HUES6 (cell line): Measurements from ENCODE around the gene SAP30BP.
A peak's percentile ranks its signal among the peaks of the same experiment; 100 is the strongest.

Source experiments
- H3K27ac ChIP-seq: 2 replicates; pipeline ENCODE4 v1.7.0; 2013; ENCODE audit warnings: low read depth, mild to moderate bottlenecking, low read length, inconsistent platforms
- H3K27me3 ChIP-seq: 2 replicates; pipeline ENCODE4 v1.6.1; 2013; ENCODE audit warnings: low read length; ENCODE audit not compliant: control insufficient read depth, insufficient read depth
- H3K36me3 ChIP-seq: 2 replicates; pipeline ENCODE4 v1.6.1; 2013; ENCODE audit warnings: low read length; ENCODE audit not compliant: control insufficient read depth, insufficient read depth
- H3K4me1 ChIP-seq: 2 replicates; pipeline ENCODE4 v1.6.1; 2013; ENCODE audit warnings: low read length; ENCODE audit not compliant: control insufficient read depth, insufficient read depth
- H3K4me3 ChIP-seq: 2 replicates; pipeline ENCODE4 v1.5.1; 2013; ENCODE audit warnings: low read depth, low read length
- H3K9ac ChIP-seq: one replicate; pipeline ENCODE4 v1.6.1; 2013; ENCODE audit warnings: mild to moderate bottlenecking, low read length
- H3K9me3 ChIP-seq: 2 replicates; pipeline ENCODE4 v1.6.1; 2013; ENCODE audit warnings: low read depth, low read length; ENCODE audit not compliant: control insufficient read depth, insufficient read depth

The SAP30BP gene

DNA sequence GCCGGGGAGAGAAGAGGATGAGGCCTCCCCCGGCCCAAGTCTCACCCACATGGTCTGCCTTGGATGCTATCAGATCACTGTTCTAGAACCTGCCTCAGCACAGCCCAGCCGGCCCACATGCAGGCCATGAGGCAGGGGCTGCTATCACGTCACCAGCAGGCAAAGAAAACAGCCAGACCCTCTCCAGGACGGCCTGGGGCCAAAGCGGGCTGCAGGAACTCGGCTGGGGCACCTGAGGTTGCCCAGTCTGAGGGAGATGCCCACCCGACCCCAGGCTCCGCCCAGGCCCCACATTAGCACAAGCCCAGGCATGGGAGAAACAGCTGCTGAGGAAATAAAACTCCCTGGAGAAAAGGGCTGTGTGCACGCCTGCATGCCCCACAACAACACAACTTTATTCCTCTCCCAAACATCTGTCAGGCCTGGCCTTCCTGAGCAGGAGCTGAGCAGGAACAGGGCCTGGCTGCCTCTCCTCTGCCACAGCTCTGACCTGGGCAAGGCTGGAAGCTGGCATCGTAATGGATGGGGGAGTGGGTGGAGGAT lies 40.6 kb upstream of the SAP30BP start:
- no peaks in the 10 kb centered on the region for H3K27me3 ChIP-seq
- H3K4me1 ChIP-seq, result no peaks in the 10 kb centered on the region
- H3K9me3 ChIP-seq, result no peaks in the 10 kb centered on the region
- H3K36me3 ChIP-seq, result peaks cover 34% of the 10 kb centered on the region
- no peak overlapping the region for H3K4me3 ChIP-seq
- no peak overlapping the region for H3K27ac ChIP-seq
- H3K9ac ChIP-seq, result no peak overlapping the region

DNA sequence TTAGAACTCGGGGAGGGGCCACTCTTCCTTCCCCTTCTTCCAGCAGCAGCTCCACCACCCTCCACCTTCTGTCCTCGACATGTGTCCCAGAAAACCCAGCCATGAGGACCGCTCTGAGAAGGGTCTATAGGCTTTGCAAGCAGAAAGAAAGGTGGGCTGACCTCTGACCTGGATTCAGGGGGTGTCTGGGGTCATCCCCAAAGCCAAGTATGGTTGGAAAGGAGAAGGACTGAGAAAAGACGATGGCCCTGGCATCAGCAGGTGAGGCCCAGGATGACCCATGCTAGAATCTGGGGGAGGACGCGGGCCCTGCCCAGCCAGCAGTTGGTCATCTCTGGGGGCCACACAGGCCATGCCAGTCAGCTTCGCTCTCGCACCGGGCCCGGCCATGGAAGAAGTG lies 40.0 kb upstream of the SAP30BP start:
- Histone ChIP-seq H3K27ac (no peak overlapping the region), H3K36me3 (peaks cover 39% of the 10 kb centered on the region), H3K27me3 (no peaks in the 10 kb centered on the region), H3K4me1 (no peaks in the 10 kb centered on the region), H3K9ac (no peak overlapping the region), H3K4me3 (no peak overlapping the region), H3K9me3 (no peaks in the 10 kb centered on the region)

DNA sequence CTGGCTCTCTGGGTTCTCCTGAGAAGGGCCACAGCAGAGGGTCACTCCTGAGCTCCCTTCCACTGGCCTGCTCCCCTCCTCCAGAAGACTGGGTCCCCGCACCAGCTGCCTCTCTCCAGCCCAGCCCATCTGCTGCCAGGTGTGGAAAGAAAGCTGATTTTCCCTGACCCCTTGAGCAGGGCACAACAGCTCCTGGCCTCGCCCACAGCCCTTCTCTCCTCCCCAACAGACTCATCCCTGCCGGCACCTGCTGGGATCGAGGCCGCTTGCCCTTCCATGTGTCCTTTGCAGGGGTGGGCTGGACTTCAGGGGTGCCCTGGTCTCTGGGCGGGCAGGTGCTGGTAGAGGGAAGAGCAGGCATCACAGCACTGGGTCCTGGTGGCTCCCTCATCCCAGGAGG lies 38.7 kb upstream of the SAP30BP start:
- H3K36me3 ChIP-seq, result peaks cover 39% of the 10 kb centered on the region
- peaks cover 8% of the 10 kb centered on the region for H3K4me1 ChIP-seq
- H3K9me3 ChIP-seq, result no peaks in the 10 kb centered on the region
- no peaks in the 10 kb centered on the region for H3K27me3 ChIP-seq
- H3K9ac ChIP-seq, result no peak overlapping the region
- H3K27ac ChIP-seq, result no peak overlapping the region
- H3K4me3 ChIP-seq, result no peak overlapping the region

DNA sequence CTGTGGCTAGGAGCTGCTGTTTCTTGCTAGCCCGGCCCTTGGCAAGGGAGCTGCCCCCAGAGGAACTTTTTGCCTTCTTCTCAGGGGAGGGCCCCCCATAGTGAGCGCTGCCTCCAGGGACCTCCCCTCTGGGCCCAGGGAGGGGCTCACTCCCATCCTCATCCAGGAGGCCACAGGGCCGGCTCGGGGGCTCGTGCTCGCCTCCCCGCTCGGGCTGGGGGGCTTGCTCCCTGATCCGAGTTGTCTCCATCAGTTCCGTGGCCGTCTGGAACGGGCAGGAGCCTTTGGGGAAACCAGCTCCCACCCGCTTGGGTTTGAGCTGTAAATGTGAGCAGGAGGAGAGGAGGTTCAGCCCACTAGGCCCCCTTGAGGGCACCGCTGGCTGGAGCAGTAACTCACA lies 38.0 kb upstream of the SAP30BP start:
- Histone ChIP-seq H3K4me1 (peaks cover 14% of the 10 kb centered on the region), H3K27ac (no peak overlapping the region), H3K9ac (no peak overlapping the region)

DNA sequence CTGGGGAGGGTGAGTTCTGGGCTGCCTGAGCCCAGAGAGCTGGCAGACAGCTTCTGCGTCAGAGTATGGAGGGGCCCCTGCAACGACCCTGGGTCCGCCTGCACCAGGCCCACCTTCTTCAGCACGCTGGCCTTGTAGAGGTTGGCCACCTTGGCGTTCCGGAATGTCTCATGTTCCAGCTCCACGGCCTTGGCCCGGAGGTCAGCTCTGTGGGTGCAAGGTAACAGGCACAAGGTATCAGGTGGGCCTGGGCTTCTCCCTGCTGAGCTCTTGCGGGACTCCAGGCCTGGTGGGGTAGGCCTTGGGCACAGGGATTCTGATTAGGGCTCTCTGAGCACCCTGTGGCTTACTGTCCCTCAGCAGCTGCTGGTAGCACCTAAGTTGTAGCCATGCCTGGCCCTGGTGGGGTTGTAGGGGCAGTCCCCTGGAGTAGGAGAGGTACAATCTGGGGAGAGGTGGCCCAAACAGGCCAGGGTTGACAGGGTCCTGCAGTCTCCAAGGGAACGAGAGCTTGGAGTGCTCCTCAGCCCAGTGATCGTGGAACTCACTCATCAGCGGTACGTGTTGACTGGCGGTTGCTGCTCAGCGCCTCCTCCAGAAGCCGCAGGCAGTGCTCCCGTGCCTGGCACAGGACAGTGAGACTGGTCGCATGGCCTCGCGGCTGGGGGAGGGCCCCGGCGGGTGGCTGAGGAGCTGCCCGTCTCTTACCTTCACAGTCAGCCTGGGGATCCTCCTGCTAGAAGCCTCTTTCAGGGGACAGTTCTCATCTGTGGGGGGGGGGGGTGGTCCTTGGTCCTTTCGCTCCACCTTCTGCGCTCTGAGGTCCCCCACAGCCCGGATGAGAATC lies 36.8 kb upstream of the SAP30BP start:
- no peak overlapping the region for H3K27ac ChIP-seq
- H3K4me3 ChIP-seq, result no peak overlapping the region
- H3K9ac ChIP-seq, result no peak overlapping the region
- peaks cover 20% of the 10 kb centered on the region for H3K4me1 ChIP-seq
- H3K27me3 ChIP-seq, result no peaks in the 10 kb centered on the region
- H3K36me3 ChIP-seq, result peaks cover 38% of the 10 kb centered on the region
- no peaks in the 10 kb centered on the region for H3K9me3 ChIP-seq

More for the DNA sequence above, 38.0 kb upstream of the SAP30BP start:
- peaks cover 39% of the 10 kb centered on the region for H3K36me3 ChIP-seq
- no peaks in the 10 kb centered on the region for H3K9me3 ChIP-seq
- no peak overlapping the region for H3K4me3 ChIP-seq
- H3K27me3 ChIP-seq, result no peaks in the 10 kb centered on the region

DNA sequence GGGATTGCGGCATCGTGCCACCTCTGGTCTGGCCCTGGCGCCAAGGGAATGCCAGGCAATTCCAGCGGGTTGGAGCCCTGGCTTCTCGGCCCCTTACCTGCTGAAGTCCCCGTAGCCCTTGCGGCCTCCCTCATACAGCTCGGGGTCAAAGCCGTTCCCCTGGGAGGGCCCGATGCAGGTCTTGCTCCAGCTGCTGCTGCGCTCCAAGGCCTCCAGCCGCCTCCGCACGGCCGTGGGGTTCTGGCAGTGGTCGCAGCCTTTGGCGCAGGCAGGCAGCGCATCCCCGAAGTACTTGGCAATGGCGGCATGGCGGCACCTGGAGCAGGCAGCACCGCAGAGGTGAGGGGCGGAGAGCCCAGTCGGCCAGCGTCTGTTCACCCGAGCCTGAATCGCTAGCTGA lies 35.8 kb upstream of the SAP30BP start:
- H3K36me3 ChIP-seq, result peaks cover 33% of the 10 kb centered on the region
- H3K9me3 ChIP-seq, result no peaks in the 10 kb centered on the region
- H3K9ac ChIP-seq, result no peak overlapping the region
- no peak overlapping the region for H3K27ac ChIP-seq
- peaks cover 20% of the 10 kb centered on the region for H3K4me1 ChIP-seq
- H3K27me3 ChIP-seq, result no peaks in the 10 kb centered on the region
- no peak overlapping the region for H3K4me3 ChIP-seq

DNA sequence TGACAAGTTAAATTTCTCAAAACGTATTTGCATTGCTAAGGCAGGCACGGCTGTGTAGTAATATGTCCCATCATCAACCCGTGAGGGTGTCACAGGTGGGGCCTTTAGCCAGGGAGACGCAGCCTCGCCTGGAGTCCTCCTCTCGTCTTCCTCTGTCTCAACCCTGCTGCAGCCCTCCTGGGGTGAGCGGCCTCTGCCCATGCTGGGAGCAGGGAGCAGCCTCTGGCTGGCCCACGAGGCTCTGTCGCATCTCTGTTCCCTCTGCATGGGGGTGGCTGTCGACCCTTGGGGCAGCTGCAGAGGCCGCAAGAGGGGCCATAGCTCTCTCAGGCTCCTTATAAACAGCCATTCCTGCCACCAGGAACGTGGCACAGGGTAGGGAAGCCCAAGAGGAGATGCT lies 34.7 kb upstream of the SAP30BP start:
- Histone ChIP-seq H3K4me3 (no peak overlapping the region), H3K4me1 (peaks cover 20% of the 10 kb centered on the region)

DNA sequence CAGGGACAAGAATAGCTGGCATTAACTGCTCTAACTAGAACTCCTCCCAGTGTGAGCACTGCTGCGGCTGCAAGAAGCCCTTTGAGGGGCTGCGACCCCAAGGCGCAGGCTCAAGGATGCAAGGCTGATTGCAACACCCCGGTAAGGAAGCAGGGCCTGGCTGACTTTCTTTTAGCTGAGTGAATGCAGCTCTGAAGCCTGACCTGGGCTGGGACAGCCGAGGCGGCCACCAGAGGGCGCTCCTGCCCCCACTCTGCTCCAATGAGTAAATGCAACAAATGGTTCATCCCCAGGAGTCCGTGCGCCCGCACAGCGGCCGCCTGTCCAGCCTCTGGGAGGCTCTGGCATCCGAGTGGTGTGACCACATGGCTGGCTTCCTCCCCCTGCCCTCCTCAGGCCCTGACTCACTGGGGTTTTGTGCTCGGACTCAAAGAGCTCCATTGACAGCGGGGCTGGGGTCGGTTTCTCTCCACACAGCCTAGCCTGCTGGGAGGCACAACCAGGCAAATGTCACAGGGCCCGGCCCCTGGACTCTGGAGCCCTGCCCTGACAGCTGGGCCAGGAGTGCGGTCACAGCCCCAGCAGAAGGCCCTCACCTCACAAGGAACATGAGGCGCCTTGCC lies 34.2 kb upstream of the SAP30BP start, which contains the start of gene SMIM5:
Gene SMIM5 (plus strand): TSS at position 572 of the 623 bp plus-strand sequence. CDS start 6,768 bp downstream, outside the sequence.
- peak within 1 kb of the TSS; percentile 21 for H3K9ac ChIP-seq
- H3K4me3 ChIP-seq, result peak within 1 kb of the TSS; percentile 28; the same call in 1 of the 2 replicates

More for the DNA sequence above, 34.7 kb upstream of the SAP30BP start:
- peaks cover 23% of the 10 kb centered on the region for H3K36me3 ChIP-seq
- H3K9me3 ChIP-seq, result no peaks in the 10 kb centered on the region
- no peaks in the 10 kb centered on the region for H3K27me3 ChIP-seq
- H3K9ac ChIP-seq, result no peak overlapping the region
- no peak overlapping the region for H3K27ac ChIP-seq

DNA sequence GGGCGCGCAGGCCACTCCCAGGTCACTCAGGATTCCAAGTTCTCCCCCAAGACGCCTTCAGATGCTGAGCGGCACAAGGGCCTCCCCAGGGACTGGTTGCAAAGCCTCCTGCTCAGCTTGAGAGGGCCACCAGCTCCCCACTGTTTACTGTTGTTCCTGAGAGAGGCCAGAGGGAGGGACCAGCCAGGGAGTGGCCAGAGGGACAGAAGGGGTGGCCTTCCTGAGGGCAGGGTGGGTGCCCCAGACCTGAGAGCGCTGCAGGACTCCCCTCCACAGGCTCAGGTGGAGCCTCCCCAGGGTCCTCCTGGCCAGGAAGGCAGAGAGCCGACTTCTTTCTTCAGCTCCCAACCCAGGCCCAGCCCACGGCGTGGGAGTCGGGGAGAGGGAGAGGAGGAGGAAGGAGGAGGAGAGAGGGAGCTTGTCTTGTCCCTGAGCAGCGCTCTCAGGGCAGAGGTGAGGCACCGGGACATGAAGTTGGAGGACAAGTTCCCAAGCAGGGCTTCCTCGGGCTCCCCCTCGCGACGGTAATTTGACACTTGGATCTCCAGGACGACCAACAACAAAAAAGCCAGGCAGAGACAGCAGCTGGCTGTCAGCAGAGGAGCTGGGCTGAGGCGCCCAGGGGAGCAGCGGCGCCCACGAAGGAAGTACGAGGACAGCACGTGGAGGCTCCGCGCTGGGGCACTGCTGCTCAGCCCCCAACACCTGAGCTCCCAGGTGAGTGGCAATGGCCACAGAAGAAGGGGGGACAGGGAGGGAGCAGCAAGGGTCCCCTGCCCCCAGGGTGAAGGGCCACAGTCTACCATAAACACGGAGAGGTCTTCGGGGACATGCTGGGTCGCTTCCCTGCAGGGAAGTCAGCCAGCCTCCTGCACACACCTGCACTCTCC lies 33.4 kb upstream of the SAP30BP start:
- Histone ChIP-seq H3K27ac (no peak overlapping the region), H3K9ac (peak overlapping the region; percentile 21), H3K9me3 (no peaks in the 10 kb centered on the region), H3K36me3 (peaks cover 21% of the 10 kb centered on the region), H3K27me3 (no peaks in the 10 kb centered on the region), H3K4me3 (peak overlapping the region; percentile 28; the same call in 1 of the 2 replicates), H3K4me1 (peaks cover 20% of the 10 kb centered on the region)

More for the DNA sequence above, 34.2 kb upstream of the SAP30BP start, which contains the start of gene SMIM5:
- H3K9me3 ChIP-seq, result no peaks in the 10 kb centered on the region
- no peak within 1 kb of the TSS for H3K27ac ChIP-seq
- no peaks in the 10 kb centered on the region for H3K27me3 ChIP-seq
- H3K36me3 ChIP-seq, result peaks cover 21% of the 10 kb centered on the region
- peaks cover 20% of the 10 kb centered on the region for H3K4me1 ChIP-seq

DNA sequence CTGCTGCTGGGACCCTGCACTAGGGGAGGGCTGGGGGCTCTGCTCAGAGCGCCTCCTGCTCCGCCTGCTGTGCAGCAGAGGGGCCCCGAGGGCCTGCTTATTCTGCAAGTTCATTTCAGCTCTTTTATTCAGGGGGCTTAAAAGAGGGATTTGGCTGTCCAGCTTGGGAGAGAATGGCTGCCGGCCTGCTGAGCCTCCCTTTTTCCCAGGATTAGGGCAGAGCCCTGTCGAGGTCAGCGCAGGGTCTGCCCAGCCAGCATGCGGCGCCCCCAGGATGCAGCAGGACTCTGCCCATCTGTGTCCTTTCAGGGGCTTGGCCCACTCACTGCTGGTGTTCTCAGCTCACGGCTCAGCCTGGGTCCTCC lies 32.8 kb upstream of the SAP30BP start:
- H3K4me3 ChIP-seq, result no peak overlapping the region
- no peaks in the 10 kb centered on the region for H3K9me3 ChIP-seq
- peaks cover 22% of the 10 kb centered on the region for H3K36me3 ChIP-seq
- H3K27ac ChIP-seq, result no peak overlapping the region
- H3K9ac ChIP-seq, result no peak overlapping the region
- peaks cover 20% of the 10 kb centered on the region for H3K4me1 ChIP-seq
- H3K27me3 ChIP-seq, result no peaks in the 10 kb centered on the region
